NB4 (cell line): ENCODE data around the gene TRAF3.

Experiments used
- POLR2A ChIP-seq: IDR thresholded peaks from 2 replicates; pipeline ENCODE4 v1.6.1; 2011; ENCODE audit warnings: mild to moderate bottlenecking; ENCODE audit not compliant: insufficient read length; ENCODE audit errors: extremely low read depth
- TF ChIP-seq, protein P1 (sequence below): IDR thresholded peaks from one replicate; pipeline ENCODE4 v1.5.1; 2012; ENCODE audit warnings: low read depth, low read length
- TF ChIP-seq, protein P2 (sequence below): IDR thresholded peaks from 2 replicates; pipeline ENCODE4 v1.6.1; 2011; ENCODE audit warnings: low read depth, low read length

DNA sequence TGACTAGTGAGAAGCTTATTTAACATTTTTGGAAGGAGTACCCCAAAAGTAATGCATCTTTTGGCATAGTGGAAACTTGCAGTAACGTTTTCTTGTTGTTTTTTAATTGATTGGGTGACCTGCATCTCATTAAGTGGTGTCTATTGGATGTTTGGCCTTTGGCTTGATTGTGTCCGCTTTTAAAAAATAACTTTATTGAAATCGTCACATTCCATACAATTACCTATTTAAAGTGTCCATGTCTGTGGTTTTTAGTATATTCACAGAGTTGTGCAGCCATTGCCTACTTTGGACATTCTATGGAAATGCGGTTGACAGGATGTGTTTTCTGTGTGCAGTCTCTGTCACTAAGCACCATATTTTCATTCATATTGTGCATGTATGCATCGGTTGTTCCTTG, 46.3 kb downstream of the TRAF3 start:
- TF ChIP-seq, protein P1, sequence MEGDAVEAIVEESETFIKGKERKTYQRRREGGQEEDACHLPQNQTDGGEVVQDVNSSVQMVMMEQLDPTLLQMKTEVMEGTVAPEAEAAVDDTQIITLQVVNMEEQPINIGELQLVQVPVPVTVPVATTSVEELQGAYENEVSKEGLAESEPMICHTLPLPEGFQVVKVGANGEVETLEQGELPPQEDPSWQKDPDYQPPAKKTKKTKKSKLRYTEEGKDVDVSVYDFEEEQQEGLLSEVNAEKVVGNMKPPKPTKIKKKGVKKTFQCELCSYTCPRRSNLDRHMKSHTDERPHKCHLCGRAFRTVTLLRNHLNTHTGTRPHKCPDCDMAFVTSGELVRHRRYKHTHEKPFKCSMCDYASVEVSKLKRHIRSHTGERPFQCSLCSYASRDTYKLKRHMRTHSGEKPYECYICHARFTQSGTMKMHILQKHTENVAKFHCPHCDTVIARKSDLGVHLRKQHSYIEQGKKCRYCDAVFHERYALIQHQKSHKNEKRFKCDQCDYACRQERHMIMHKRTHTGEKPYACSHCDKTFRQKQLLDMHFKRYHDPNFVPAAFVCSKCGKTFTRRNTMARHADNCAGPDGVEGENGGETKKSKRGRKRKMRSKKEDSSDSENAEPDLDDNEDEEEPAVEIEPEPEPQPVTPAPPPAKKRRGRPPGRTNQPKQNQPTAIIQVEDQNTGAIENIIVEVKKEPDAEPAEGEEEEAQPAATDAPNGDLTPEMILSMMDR, result no peak
- no peak for TF ChIP-seq POLR2A
- TF ChIP-seq, protein P2, sequence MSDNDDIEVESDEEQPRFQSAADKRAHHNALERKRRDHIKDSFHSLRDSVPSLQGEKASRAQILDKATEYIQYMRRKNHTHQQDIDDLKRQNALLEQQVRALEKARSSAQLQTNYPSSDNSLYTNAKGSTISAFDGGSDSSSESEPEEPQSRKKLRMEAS, result no peak
